ENCODE results near the gene ZNF608. TPM values are rescaled to one million over a fixed set of nuclear protein-coding genes. Genes with fewer than 3 reads are reported as not detected.

ZNF608 gene
- total and polyA plus RNA-seq, 9 of the 15 experiments (the other 6 are each of a cell fraction or from before 2014, with no cell fraction given) = 0.38 to 1.5 (median 1.00) TPM

DNA sequence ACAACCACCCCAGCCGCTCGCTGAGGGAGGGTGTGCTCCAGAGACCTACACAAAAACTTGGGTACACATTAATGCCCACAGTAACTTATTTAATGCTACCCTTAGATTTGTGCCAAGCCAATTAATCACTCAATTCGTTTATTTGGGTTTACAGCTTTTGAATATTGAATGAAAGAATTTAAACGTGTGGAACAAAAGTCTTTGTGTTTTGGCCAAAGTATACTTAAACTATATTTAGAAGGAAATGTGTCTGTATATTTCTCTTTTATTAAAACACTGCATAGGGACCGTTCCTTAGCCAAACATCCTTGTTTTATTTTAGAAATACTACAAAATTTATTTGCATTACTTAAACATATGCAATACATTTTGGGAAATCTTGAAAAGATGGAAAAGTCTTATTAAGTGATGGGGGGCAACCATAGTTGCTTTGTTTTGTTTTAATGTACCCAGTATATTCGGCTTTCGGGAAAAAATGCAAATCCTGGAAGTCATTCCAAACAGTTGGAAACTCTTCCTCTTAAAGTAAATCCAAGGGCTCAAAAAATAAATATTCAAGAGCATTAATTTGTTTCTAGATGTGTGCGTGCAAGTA is 11.8 kb downstream of the ZNF608 start:
- no peak for ATAC-seq
- CTCF ChIA-PET (ENCODE audit: low intra/inter-chr PET ratio) = interaction anchor here (1.2 kb wide), 1 partner anchor 16 kb away, joined by 3 read pairs; no protein-coding TSS in a partner anchor
- intact Hi-C loops (cut with micrococcal nuclease) (no loop called here), in situ Hi-C loops (cut with MboI) (no loop called here)
- Histone ChIP-seq H2AFZ (ENCODE audit: low read depth, low read length) (no peak overlapping the region), H3K9me3 (replicated peaks; ENCODE audit: control insufficient read depth, insufficient read depth, low read depth, low read length) (no peaks in the 10 kb centered on the region), H3K27ac (ENCODE audit: extremely low read depth, low read depth, low read length) (no peak overlapping the region), H3K4me2 (ENCODE audit: insufficient read depth, low read length) (no peak overlapping the region), H3K4me1 (replicated peaks in 1 of 2; ENCODE audit: control insufficient read depth in 2 of 2, insufficient read depth in 2 of 2, low read length in 2 of 2) (peaks cover 0 to 5% of the 10 kb centered on the region in 2 experiments; a peak in 4 of 5 replicates), H3K27me3 (ENCODE audit: control insufficient read depth in 2 of 2, insufficient read depth in 2 of 2, low read length in 2 of 2) (peaks cover 19 to 29% of the 10 kb centered on the region in 2 experiments; a peak in 4 of 5 replicates), H3K9ac (ENCODE audit: insufficient read depth in 1 of 2, low read depth in 2 of 2, low read length in 2 of 2) (no peak overlapping the region), H3K36me3 (ENCODE audit: control insufficient read depth, insufficient read depth, low read length) (no peaks in the 10 kb centered on the region), H3K4me3 (no peak overlapping the region), H3K79me2 (ENCODE audit: control insufficient read depth, insufficient read depth, low read length) (no peaks in the 10 kb centered on the region), H3K9me1 (ENCODE audit: control insufficient read depth, insufficient read depth, low read length) (no peaks in the 10 kb centered on the region), H4K20me1 (replicated peaks; ENCODE audit: control insufficient read depth, insufficient read depth, low read length) (no peaks in the 10 kb centered on the region)
- POLR2A ChIA-PET = no interaction called here
- FAIRE-seq = no peak
- 8% methylated on average over 8 of the region's 8 CpGs for WGBS (ENCODE audit: insufficient coverage, low coverage, missing lambda C conversion rate)
- no peak for DNase-seq (ENCODE audit: extremely low read depth in 1 of 4, low spot score in 3 of 4)
- BruUV-seq (replicated peaks) = no TSS peak
- TF ChIP-seq EGR1 (conservative IDR thresholded peaks at IDR 0.05) = no peak
- TF ChIP-seq ZFP36 (IDR thresholded peaks at IDR 0.05; ENCODE audit: low read depth, low read length, partially characterized antibody) = peak; percentile 44
- peak; percentile 95 for TF ChIP-seq CBX8 (IDR thresholded peaks at IDR 0.05; ENCODE audit: borderline replicate concordance, extremely low read depth, low read depth, low read length, poor library complexity, severe bottlenecking)
- no peak for TF ChIP-seq TEAD1 (CRISPR knock-in tag; IDR thresholded peaks at IDR 0.05)

DNA sequence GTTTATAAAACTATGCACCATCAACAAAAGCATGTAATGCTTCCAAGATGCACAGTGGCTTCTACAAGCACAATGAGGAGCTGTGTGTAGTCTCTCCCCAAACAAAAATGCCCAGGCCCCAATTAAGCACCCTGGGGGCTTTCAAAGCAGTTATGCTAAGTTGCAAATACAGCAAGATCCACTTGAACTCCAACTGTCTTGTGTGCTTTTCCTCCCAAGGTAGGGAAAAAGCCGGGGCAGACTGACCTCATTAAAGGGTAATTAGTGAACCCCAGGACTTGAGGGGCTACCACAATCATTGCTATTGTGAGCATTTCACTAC is 13.1 kb downstream of the ZNF608 start:
- intact Hi-C loops (cut with micrococcal nuclease) (no loop called here), in situ Hi-C loops (cut with MboI) (no loop called here)
- Histone ChIP-seq H3K79me2 (ENCODE audit: control insufficient read depth, insufficient read depth, low read length) (no peaks in the 10 kb centered on the region), H3K27me3 (ENCODE audit: control insufficient read depth in 2 of 2, insufficient read depth in 2 of 2, low read length in 2 of 2) (peaks cover 24 to 27% of the 10 kb centered on the region in 2 experiments), H3K9me1 (ENCODE audit: control insufficient read depth, insufficient read depth, low read length) (no peaks in the 10 kb centered on the region), H3K27ac (ENCODE audit: extremely low read depth, low read depth, low read length) (no peak overlapping the region), H3K4me3 (no peak overlapping the region), H3K4me2 (ENCODE audit: insufficient read depth, low read length) (no peak overlapping the region), H3K36me3 (ENCODE audit: control insufficient read depth, insufficient read depth, low read length) (no peaks in the 10 kb centered on the region), H3K9ac (ENCODE audit: insufficient read depth in 1 of 2, low read depth in 2 of 2, low read length in 2 of 2) (no peak overlapping the region), H2AFZ (ENCODE audit: low read depth, low read length) (no peak overlapping the region), H4K20me1 (replicated peaks; ENCODE audit: control insufficient read depth, insufficient read depth, low read length) (no peaks in the 10 kb centered on the region; the same call in 1 of the 2 replicates), H3K4me1 (replicated peaks in 1 of 2; ENCODE audit: control insufficient read depth in 2 of 2, insufficient read depth in 2 of 2, low read length in 2 of 2) (peaks cover 5 to 6% of the 10 kb centered on the region in 2 experiments; a peak in 3 of 5 replicates), H3K9me3 (replicated peaks; ENCODE audit: control insufficient read depth, insufficient read depth, low read depth, low read length) (no peaks in the 10 kb centered on the region)
- BruUV-seq (replicated peaks) = no TSS peak
- ChIA-PET POLR2A (no interaction called here), CTCF (ENCODE audit: low intra/inter-chr PET ratio) (no interaction called here)
- WGBS (ENCODE audit: insufficient coverage, low coverage, missing lambda C conversion rate) = 10% methylated on average over 1 of the region's 1 CpG
- no peak for DNase-seq (ENCODE audit: extremely low read depth in 1 of 4, low spot score in 3 of 4)
- FAIRE-seq = no peak
- no peak for ATAC-seq
- no peak for TF ChIP-seq ELF2 (CRISPR knock-in tag; IDR thresholded peaks at IDR 0.05)
- TF ChIP-seq SFPQ (IDR thresholded peaks at IDR 0.05; ENCODE audit: low read depth, low read length) = no peak
- TF ChIP-seq SMAD3 (CRISPR knock-in tag; conservative IDR thresholded peaks at IDR 0.05) = no peak
- no peak for TF ChIP-seq XRCC4 (IDR thresholded peaks at IDR 0.05; ENCODE audit: extremely low read depth, insufficient read depth, insufficient read length)
- no peak for TF ChIP-seq PHB (CRISPR knock-in tag; IDR thresholded peaks at IDR 0.05)
- TF ChIP-seq CCNT2 (IDR thresholded peaks at IDR 0.05; ENCODE audit: borderline replicate concordance, extremely low read depth, insufficient read length, low read depth, low read length) = no peak
- TF ChIP-seq GTF2F1 (IDR thresholded peaks at IDR 0.05; ENCODE audit: low read depth, low read length) = no peak
